IMR-90 (cell line): ENCODE data around the gene EYS. TPM values are rescaled to one million over a fixed set of nuclear protein-coding genes. Genes with fewer than 3 reads are reported as not detected.
A peak's percentile ranks its signal among the peaks of the same experiment; 100 is the strongest.

Source experiments
- ATAC-seq: fragments of 200-7000 bp; cut with Tn5 transposase; 2 replicates; pipeline ENCODE4 v1.9.1; 2020; ENCODE audit warnings: low read depth, mild to moderate bottlenecking, moderate library complexity
- BruUV-seq: library from RNA; stranded (reverse); fragments of 400-500 nt; replicated peaks from 2 replicates; lab custom pipeline; 2021; lab: Mats Ljungman, UMichigan
- CTCF ChIA-PET: fragments of 300-600 bp; formaldehyde crosslinking; extraction: SDS; loops from one replicate; lab custom pipeline; 2021; ENCODE audit warnings: antibody characterized with exemption; lab: Yijun Ruan, JAX
- POLR2A ChIA-PET: fragments of 300-600 bp; sonication (Branson Sonifier 250); formaldehyde crosslinking; loops from one replicate; lab custom pipeline; 2022; ENCODE audit warnings: antibody characterized with exemption; ENCODE audit not compliant: unreplicated experiment; lab: Charles Lee
- DNase-seq: peaks from one replicate; pipeline ENCODE4 v3.0.0; 2013
- H2AFZ ChIP-seq: replicated peaks from 2 replicates; pipeline ENCODE3; 2013; ENCODE audit warnings: low read length, mild to moderate bottlenecking; ENCODE audit not compliant: poor library complexity
- H2AK5ac ChIP-seq: 2 replicates; pipeline ENCODE4 v1.6.1; 2013; ENCODE audit warnings: low read depth, low read length, inconsistent platforms
- H2AK9ac ChIP-seq: replicated peaks from 2 replicates; pipeline ENCODE3; 2013; ENCODE audit warnings: mild to moderate bottlenecking, low read depth, low read length, moderate library complexity; ENCODE audit not compliant: poor library complexity
- H2BK120ac ChIP-seq: 2 replicates; pipeline ENCODE4 v1.6.1; 2013; ENCODE audit warnings: low read depth, low read length, inconsistent platforms
- H2BK15ac ChIP-seq: 3 replicates; pipeline ENCODE4 v1.6.1; 2013; ENCODE audit warnings: low read depth, low read length, inconsistent platforms
- H2BK20ac ChIP-seq: 2 replicates; pipeline ENCODE4 v1.6.1; 2013; ENCODE audit warnings: low read depth, mild to moderate bottlenecking, inconsistent platforms, low read length, moderate library complexity
- H2BK5ac ChIP-seq: 2 replicates; pipeline ENCODE4 v1.6.1; 2013; ENCODE audit warnings: mild to moderate bottlenecking, low read depth, low read length, inconsistent platforms; ENCODE audit not compliant: poor library complexity, severe bottlenecking
- H3K14ac ChIP-seq: replicated peaks from 2 replicates; pipeline ENCODE4 v1.6.1; 2013; ENCODE audit warnings: low read depth, low read length, inconsistent platforms
- H3K18ac ChIP-seq: 2 replicates; pipeline ENCODE4 v1.6.1; 2013; ENCODE audit warnings: low read depth, low read length, control low read depth
- H3K23ac ChIP-seq: 2 replicates; pipeline ENCODE4 v1.6.1; 2013; ENCODE audit warnings: low read depth, low read length, inconsistent platforms
- H3K27ac ChIP-seq: 2 replicates; pipeline ENCODE4 v1.5.1; 2013; ENCODE audit warnings: mild to moderate bottlenecking, control low read depth, low read length; ENCODE audit not compliant: insufficient read depth
- H3K27me3 ChIP-seq: 2 replicates; pipeline ENCODE4 v1.6.1; 2013; ENCODE audit warnings: low read length; ENCODE audit not compliant: control insufficient read depth, insufficient read depth
- H3K36me3 ChIP-seq: 2 replicates; pipeline ENCODE4 v1.6.1; 2013; ENCODE audit warnings: low read length, mixed read lengths; ENCODE audit not compliant: control insufficient read depth, insufficient read depth
- H3K4ac ChIP-seq: 2 replicates; pipeline ENCODE4 v1.6.1; 2013; ENCODE audit warnings: low read depth, low read length, inconsistent platforms
- H3K4me1 ChIP-seq: 2 replicates; pipeline ENCODE4 v1.6.1; 2013; ENCODE audit warnings: low read length, mixed read lengths; ENCODE audit not compliant: control insufficient read depth, insufficient read depth
- H3K4me2 ChIP-seq: 2 replicates; pipeline ENCODE4 v1.6.1; 2013; ENCODE audit warnings: low read depth, mild to moderate bottlenecking, control low read depth, low read length, moderate library complexity
- H3K4me3 ChIP-seq: 2 replicates; pipeline ENCODE4 v1.5.1; 2013; ENCODE audit warnings: low read depth, mild to moderate bottlenecking, control low read depth, low read length, moderate library complexity; ENCODE audit not compliant: insufficient read depth
- H3K56ac ChIP-seq: 2 replicates; pipeline ENCODE4 v1.6.1; 2013; ENCODE audit warnings: low read length, inconsistent platforms; ENCODE audit not compliant: insufficient read depth; ENCODE audit errors: extremely low read depth
- H3K79me1 ChIP-seq, 2 experiments: 2 replicates each; pipeline ENCODE4 v1.6.1; 2013; ENCODE audit warnings: low read length in 2 of 2, inconsistent platforms in 1 of 2, low read depth in 1 of 2
- H3K9ac ChIP-seq: 2 replicates; pipeline ENCODE4 v1.6.1; 2013; ENCODE audit warnings: low read depth, low read length, control low read depth
- H3K9me1 ChIP-seq: 2 replicates; pipeline ENCODE4 v1.6.1; 2013; ENCODE audit warnings: low read length, inconsistent platforms; ENCODE audit not compliant: insufficient read depth
- H3K9me3 ChIP-seq: 2 replicates; pipeline ENCODE4 v1.6.1; 2013; ENCODE audit warnings: low read length; ENCODE audit not compliant: control insufficient read depth, insufficient read depth
- H4K20me1 ChIP-seq: 2 replicates; pipeline ENCODE4 v1.6.1; 2013; ENCODE audit warnings: low read length, inconsistent platforms; ENCODE audit not compliant: insufficient read depth
- H4K5ac ChIP-seq: 2 replicates; pipeline ENCODE4 v1.6.1; 2013; ENCODE audit warnings: mild to moderate bottlenecking, low read depth, low read length, control low read depth
- H4K8ac ChIP-seq, 2 experiments: 2 replicates each; pipeline ENCODE4 v1.6.1; 2013; ENCODE audit warnings: low read depth in 2 of 2, low read length in 2 of 2, control low read depth in 1 of 2, inconsistent platforms in 1 of 2
- H4K91ac ChIP-seq: 2 replicates; pipeline ENCODE4 v1.6.1; 2013; ENCODE audit warnings: low read depth, low read length, inconsistent platforms; ENCODE audit not compliant: insufficient read depth
- BHLHE40 ChIP-seq: fragments of 150-350 bp; IDR thresholded peaks from 2 replicates; pipeline ENCODE4 v1.6.1; 2016; ENCODE audit warnings: mild to moderate bottlenecking, low read depth, low read length
- CEBPB ChIP-seq: IDR thresholded peaks from 2 replicates; pipeline ENCODE4 v1.6.1; 2012; ENCODE audit warnings: low read depth, low read length, improper control_type of control experiment
- CHD1 ChIP-seq: IDR thresholded peaks from 2 replicates; pipeline ENCODE4 v1.6.1; 2012; ENCODE audit warnings: low read depth, low read length, improper control_type of control experiment
- MXI1 ChIP-seq: IDR thresholded peaks from 2 replicates; pipeline ENCODE4 v1.6.1; 2012; ENCODE audit warnings: low read depth, mild to moderate bottlenecking, low read length, moderate library complexity, borderline replicate concordance
- NFE2L2 ChIP-seq: fragments of 150-350 bp; IDR thresholded peaks from 2 replicates; pipeline ENCODE4 v1.6.1; 2016; ENCODE audit warnings: low read depth, mild to moderate bottlenecking, low read length
- RAD21 ChIP-seq: IDR thresholded peaks from 2 replicates; pipeline ENCODE4 v1.6.1; 2012; ENCODE audit warnings: low read length, improper control_type of control experiment
- SMC3 ChIP-seq: fragments of 150-350 bp; IDR thresholded peaks from 2 replicates; pipeline ENCODE4 v1.6.1; 2016; ENCODE audit warnings: low read depth, mild to moderate bottlenecking, antibody characterized with exemption, low read length, moderate library complexity
- WGBS, 2 experiments: methylation state at CpG; one replicate each; pipeline versions ENCODE4 v1.1.5 to v1.1.7; 2013; ENCODE audit warnings: missing lambda C conversion rate in 2 of 2; ENCODE audit not compliant: insufficient read length in 1 of 2; ENCODE audit errors: extremely low coverage in 2 of 2; 5-methylcytosine and 5-hydroxymethylcytosine counted together
- dilution Hi-C: fragments of 300-500 bp; cut with HindIII; formaldehyde crosslinking; loops from one replicate; pipeline ENCODE4 v1.14.3; 2018; ENCODE audit warnings: low sequenced_read_pairs; ENCODE audit not compliant: unreplicated experiment
- in situ Hi-C: fragments of 300-500 bp; cut with MboI; formaldehyde crosslinking; loops from 3 replicates; pipeline ENCODE4 v1.14.3; 2019; ENCODE audit warnings: low sequenced_read_pairs, inconsistent platforms, mixed read lengths
- intact Hi-C: fragments of 100-400 bp; cut with micrococcal nuclease; formaldehyde crosslinking; loops from 2 replicates; pipeline ENCODE4 v1.10.0; 2022
- polyA plus RNA-seq, 3 experiments: library from polyadenylated mRNA; depleted of rRNA; stranded (reverse); fragments of >200 nt; gene quantifications; 2 replicates each; pipeline ENCODE4 v1.2.3, GENCODE V29; 2012; ENCODE audit warnings: low replicate concordance in 1 of 3
- total RNA-seq: library from RNA; depleted of rRNA; stranded (reverse); fragments of >200 nt; gene quantifications from 2 replicates; pipeline ENCODE4 v1.2.3, GENCODE V29; 2012
- TF ChIP-seq, protein P1 (sequence below): conservative IDR thresholded peaks from 2 replicates; pipeline ENCODE4 v1.5.1; 2012; ENCODE audit warnings: mild to moderate bottlenecking, low read depth, low read length, improper control_type of control experiment

The EYS gene
- total and polyA plus RNA-seq, 2 of the 4 experiments (the other 2 are of a cell fraction), result under 0.01 TPM; not detected in 1

DNA sequence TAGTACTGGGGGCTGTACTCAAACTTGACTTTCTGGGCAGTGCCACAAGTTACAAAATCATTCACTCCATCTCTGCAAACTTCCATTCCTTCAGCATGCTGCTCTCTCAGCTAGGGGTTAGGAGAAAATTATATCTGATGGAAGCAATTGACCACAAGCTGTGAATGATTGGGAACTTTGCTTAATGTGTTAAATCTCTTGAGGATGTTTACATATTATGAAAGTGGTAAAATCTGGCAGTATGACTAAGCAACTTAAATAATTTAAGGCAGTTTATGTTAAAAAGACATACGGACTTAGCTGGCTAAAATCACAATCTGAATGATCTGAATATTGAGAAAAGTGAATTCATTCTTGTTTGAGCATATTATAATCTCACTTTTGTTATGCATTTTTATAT lies 1656.4 kb downstream of the EYS start:
- no peaks in the 10 kb centered on the region for H4K20me1 ChIP-seq
- H3K4me2 ChIP-seq, result peak overlapping the region; percentile 45; the same call in 1 of the 2 replicates
- H2AK9ac ChIP-seq, result no peak overlapping the region
- intact Hi-C loops (no loop called here), in situ Hi-C loops (no loop called here), dilution Hi-C loops (no loop called here)
- 0 out of 2 replicates have a peak overlapping the region, but pooled peaks have one; percentile 3 for H2BK120ac ChIP-seq
- H3K36me3 ChIP-seq, result no peaks in the 10 kb centered on the region
- no peaks in the 10 kb centered on the region for H3K79me1 ChIP-seq
- no peak overlapping the region for H3K23ac ChIP-seq
- no TSS peak for BruUV-seq
- CTCF ChIA-PET, result no interaction called here
- no peak overlapping the region for H2AK5ac ChIP-seq
- peak overlapping the region; percentile 57; the same call in 1 of the 2 replicates for H2BK20ac ChIP-seq
- no peak overlapping the region for H4K91ac ChIP-seq
- DNase-seq (peak; percentile 24), ATAC-seq (peak; percentile 49)
- POLR2A ChIA-PET, result interaction anchor here (0.5 kb wide), 1 partner anchor 198 kb away, joined by 4 read pairs; no protein-coding TSS in a partner anchor
- H3K4me3 ChIP-seq, result no peak overlapping the region
- H3K56ac ChIP-seq, result no peak overlapping the region
- H3K4ac ChIP-seq, result peak overlapping the region; percentile 7; the same call in 1 of the 2 replicates
- no peak overlapping the region for H4K5ac ChIP-seq
- TF ChIP-seq CHD1, result no peak
- no peak for TF ChIP-seq BHLHE40
- no peak for TF ChIP-seq NFE2L2
- TF ChIP-seq RAD21, result no peak
- TF ChIP-seq SMC3, result no peak
- no peak for TF ChIP-seq CEBPB
- TF ChIP-seq, protein P1, sequence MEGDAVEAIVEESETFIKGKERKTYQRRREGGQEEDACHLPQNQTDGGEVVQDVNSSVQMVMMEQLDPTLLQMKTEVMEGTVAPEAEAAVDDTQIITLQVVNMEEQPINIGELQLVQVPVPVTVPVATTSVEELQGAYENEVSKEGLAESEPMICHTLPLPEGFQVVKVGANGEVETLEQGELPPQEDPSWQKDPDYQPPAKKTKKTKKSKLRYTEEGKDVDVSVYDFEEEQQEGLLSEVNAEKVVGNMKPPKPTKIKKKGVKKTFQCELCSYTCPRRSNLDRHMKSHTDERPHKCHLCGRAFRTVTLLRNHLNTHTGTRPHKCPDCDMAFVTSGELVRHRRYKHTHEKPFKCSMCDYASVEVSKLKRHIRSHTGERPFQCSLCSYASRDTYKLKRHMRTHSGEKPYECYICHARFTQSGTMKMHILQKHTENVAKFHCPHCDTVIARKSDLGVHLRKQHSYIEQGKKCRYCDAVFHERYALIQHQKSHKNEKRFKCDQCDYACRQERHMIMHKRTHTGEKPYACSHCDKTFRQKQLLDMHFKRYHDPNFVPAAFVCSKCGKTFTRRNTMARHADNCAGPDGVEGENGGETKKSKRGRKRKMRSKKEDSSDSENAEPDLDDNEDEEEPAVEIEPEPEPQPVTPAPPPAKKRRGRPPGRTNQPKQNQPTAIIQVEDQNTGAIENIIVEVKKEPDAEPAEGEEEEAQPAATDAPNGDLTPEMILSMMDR, result no peak
- TF ChIP-seq MXI1, result no peak
- no CpG with 5 or more reads among the region's 1 CpG for WGBS, 2 experiments
- H3K9me3 ChIP-seq, result no peaks in the 10 kb centered on the region
- no peak overlapping the region for H3K27ac ChIP-seq
- no peak overlapping the region for H2BK5ac ChIP-seq
- H3K9me1 ChIP-seq, result 0 out of 2 replicates have a peak, but pooled peaks cover 2% of the 10 kb centered on the region
- no peak overlapping the region for H3K9ac ChIP-seq
- H2AFZ ChIP-seq, result no peak overlapping the region
- no peak overlapping the region for H4K8ac ChIP-seq
- peaks cover 2% of the 10 kb centered on the region; the same call in 1 of the 2 replicates for H3K4me1 ChIP-seq
- H3K14ac ChIP-seq, result no peak overlapping the region
- no peak overlapping the region for H2BK15ac ChIP-seq
- no peak overlapping the region for H3K18ac ChIP-seq
- no peaks in the 10 kb centered on the region for H3K27me3 ChIP-seq
